Breast epithelium (tissue), 4 donors: ENCODE measurements around the gene GAB2. TPM values are rescaled to one million over a fixed set of nuclear protein-coding genes. Genes with fewer than 3 reads are reported as not detected.

ENCODE experiments used
- DNase-seq, 2 donors: peaks; one replicate each; pipeline ENCODE4 v3.0.0-alpha.2; 2019; ENCODE audit warnings: low spot score in 2 of 2
- H3K27ac ChIP-seq, 2 donors: fragments of 200-600 bp; sonication (generic) in 1 of 2; one replicate each; pipeline ENCODE4 v1.5.1; 2016 to 2019; ENCODE audit warnings: mild to moderate bottlenecking in 1 of 2
- H3K27me3 ChIP-seq, 2 donors: fragments of 200-600 bp; sonication (generic) in 1 of 2; one replicate each; pipeline versions ENCODE4 v1.5.1 to v1.6.0; 2017 to 2019; ENCODE audit warnings: control low read depth in 1 of 2, mild to moderate bottlenecking in 1 of 2
- H3K36me3 ChIP-seq: fragments of 200-600 bp; one replicate; pipeline ENCODE4 v1.5.1; 2019
- H3K4me1 ChIP-seq, 2 donors: fragments of 200-600 bp; sonication (generic); one replicate each; pipeline ENCODE4 v1.5.1; 2016 to 2019; ENCODE audit warnings: control low read depth in 1 of 2
- H3K4me3 ChIP-seq, 3 donors: fragments of 200-600 bp; sonication (generic); 1 replicate in 2 of 3; 2 replicates in 1 of 3; pipeline ENCODE4 v1.5.1; 2016 to 2019; ENCODE audit warnings: mild to moderate bottlenecking in 3 of 3, moderate library complexity in 2 of 3
- H3K9me3 ChIP-seq, 2 donors: fragments of 200-600 bp; sonication (generic) in 1 of 2; one replicate each; pipeline ENCODE4 v1.5.1; 2016 to 2019; ENCODE audit warnings: control low read depth in 1 of 2
- CTCF ChIP-seq, 3 donors: fragments of 450-650 bp; IDR thresholded peaks; one replicate each; pipeline ENCODE4 v1.5.1; 2016 to 2017; ENCODE audit warnings: antibody characterized with exemption in 3 of 3, mild to moderate bottlenecking in 3 of 3, moderate library complexity in 3 of 3
- POLR2A ChIP-seq: fragments of 450-650 bp; IDR thresholded peaks from one replicate; pipeline ENCODE4 v1.6.1; 2016; ENCODE audit warnings: antibody characterized with exemption, mild to moderate bottlenecking, moderate library complexity
- POLR2AphosphoS5 ChIP-seq, 3 donors: sonication (generic); formaldehyde crosslinking; IDR thresholded peaks; one replicate each; pipeline ENCODE4 v1.6.1; 2017; ENCODE audit warnings: antibody characterized with exemption in 3 of 3
- intact Hi-C: fragments of 100-400 bp; cut with DNase I; formaldehyde crosslinking; loops from one replicate; pipeline ENCODE4 v1.15.1; 2023; ENCODE audit warnings: low total_unique reads
- total RNA-seq, 3 donors: library from RNA; depleted of rRNA; stranded (reverse); fragments of >200 nt; gene quantifications; one replicate each; pipeline ENCODE4 v1.1.0, GENCODE V29; 2016

GAB2 gene
- total RNA-seq, 3 donors from 2014 or later = 22.9 to 43.8 (median 24.9) TPM

GRCh38 chr11:78397398-78397797 lies 20.2 kb downstream of the GAB2 start:
- no peak overlapping the region for H3K4me3 ChIP-seq
- no peaks in the 10 kb centered on the region for H3K36me3 ChIP-seq
- DNase-seq = no peak
- intact Hi-C loops = no loop called here
- no peaks in the 10 kb centered on the region for H3K9me3 ChIP-seq
- no peaks in the 10 kb centered on the region for H3K27me3 ChIP-seq
- TF ChIP-seq CTCF (IDR thresholded peaks at IDR 0.05) = no peak
- no peak for TF ChIP-seq POLR2AphosphoS5 (IDR thresholded peaks at IDR 0.05)
- TF ChIP-seq POLR2A = no peak
- H3K27ac ChIP-seq = no peak overlapping the region
- no peaks in the 10 kb centered on the region for H3K4me1 ChIP-seq

GRCh38 chr11:78395597-78395996 lies 22.0 kb downstream of the GAB2 start:
- TF ChIP-seq POLR2AphosphoS5 (IDR thresholded peaks at IDR 0.05) (no peak), CTCF (IDR thresholded peaks at IDR 0.05) (no peak), POLR2A (no peak)
- intact Hi-C loops = no loop called here

GRCh38 chr11:78392854-78393253 lies 24.8 kb downstream of the GAB2 start:
- Histone ChIP-seq H3K9me3 (no peaks in the 10 kb centered on the region), H3K4me1 (no peaks in the 10 kb centered on the region), H3K4me3 (no peak overlapping the region), H3K27me3 (no peaks in the 10 kb centered on the region), H3K36me3 (no peaks in the 10 kb centered on the region), H3K27ac (no peak overlapping the region)
- TF ChIP-seq POLR2A = no peak
- no peak for TF ChIP-seq CTCF (IDR thresholded peaks at IDR 0.05)
- intact Hi-C loops = no loop called here
- no peak for DNase-seq

More at GRCh38 chr11:78395597-78395996, 22.0 kb downstream of the GAB2 start:
- Histone ChIP-seq H3K27ac (no peak overlapping the region), H3K4me1 (no peaks in the 10 kb centered on the region), H3K36me3 (no peaks in the 10 kb centered on the region), H3K4me3 (no peak overlapping the region), H3K27me3 (no peaks in the 10 kb centered on the region), H3K9me3 (no peaks in the 10 kb centered on the region)
- no peak for DNase-seq

GRCh38 chr11:78391424-78391823 lies 26.2 kb downstream of the GAB2 start:
- Histone ChIP-seq H3K4me3 (no peak overlapping the region), H3K36me3 (no peaks in the 10 kb centered on the region), H3K27ac (no peak overlapping the region), H3K27me3 (no peaks in the 10 kb centered on the region), H3K9me3 (no peaks in the 10 kb centered on the region), H3K4me1 (no peaks in the 10 kb centered on the region)
- DNase-seq = no peak
- intact Hi-C loops = no loop called here
- TF ChIP-seq POLR2A (no peak), CTCF (IDR thresholded peaks at IDR 0.05) (no peak), POLR2AphosphoS5 (IDR thresholded peaks at IDR 0.05) (no peak)

- Histone ChIP-seq H3K27me3 (no peaks in the 10 kb centered on the region), H3K36me3 (no peaks in the 10 kb centered on the region), H3K9me3 (peaks cover 0 to 4% of the 10 kb centered on the region in 2 donors), H3K4me3 (no peak overlapping the region), H3K27ac (no peak overlapping the region), H3K4me1 (no peaks in the 10 kb centered on the region)
- TF ChIP-seq CTCF (IDR thresholded peaks at IDR 0.05) (no peak), POLR2AphosphoS5 (IDR thresholded peaks at IDR 0.05) (no peak), POLR2A (no peak)
- intact Hi-C loops = no loop called here
- no peak for DNase-seq
These were observed 26.8 kb downstream of the GAB2 start for GRCh38 chr11:78390809-78391208.
